Testis (tissue), 2 donors: ENCODE results near the gene MRPL27.

Experiments
- CTCF ChIP-seq, 3 experiments: fragments of 450-650 bp in 2 of 3; fragments of 200-600 bp in 1 of 3; sonication (generic) in 1 of 3; IDR thresholded peaks; one replicate each; pipeline ENCODE4 v1.5.1; 2016 to 2019; ENCODE audit warnings: antibody characterized with exemption in 3 of 3, mild to moderate bottlenecking in 2 of 3, moderate library complexity in 1 of 3
- POLR2A ChIP-seq: fragments of 450-650 bp; IDR thresholded peaks from one replicate; pipeline ENCODE4 v1.6.1; 2017; ENCODE audit warnings: antibody characterized with exemption, mild to moderate bottlenecking, moderate library complexity

- TF ChIP-seq CTCF (IDR thresholded peaks at IDR 0.05) (no peak), POLR2A (no peak)
Observed at GRCh38 chr17:50371526-50371925, 1.5 kb downstream of the MRPL27 start.
